AG10803 (cell line): ENCODE measurements around the gene GSN.

Source experiments
- DNase-seq: peaks from one replicate; pipeline ENCODE4 v3.0.0; 2010; ENCODE audit warnings: low read depth
- H3K4me3 ChIP-seq: 2 replicates; pipeline ENCODE4 v1.5.1; 2011; ENCODE audit warnings: mild to moderate bottlenecking, low read length, control low read depth
- CTCF ChIP-seq: conservative IDR thresholded peaks from 2 replicates; pipeline ENCODE4 v1.5.1; 2011; ENCODE audit warnings: mild to moderate bottlenecking, low read length, control low read depth, inconsistent platforms

The GSN gene

DNA sequence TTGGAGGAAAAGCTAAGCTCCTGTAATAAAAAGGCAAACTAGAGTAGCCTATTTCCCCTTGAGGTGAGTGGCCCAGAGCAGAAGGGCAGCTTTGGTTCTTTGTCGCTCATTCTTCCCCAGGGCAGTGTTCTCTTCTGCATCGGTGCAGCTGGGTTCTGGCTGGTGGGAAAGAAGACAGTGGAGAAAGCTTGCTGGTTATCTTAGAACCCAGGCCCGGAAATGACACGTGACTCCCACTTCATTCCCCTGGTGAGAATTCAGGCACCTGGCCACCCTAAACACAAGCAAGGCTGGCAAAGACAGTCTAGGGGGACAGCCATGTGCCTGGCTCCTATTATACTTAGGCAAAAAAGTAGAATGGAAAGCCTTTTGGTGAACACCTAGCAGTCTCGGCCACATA lies 32.5 kb upstream of the GSN start:
- TF ChIP-seq CTCF = no peak
- no peak overlapping the region for H3K4me3 ChIP-seq
- DNase-seq = no peak

DNA sequence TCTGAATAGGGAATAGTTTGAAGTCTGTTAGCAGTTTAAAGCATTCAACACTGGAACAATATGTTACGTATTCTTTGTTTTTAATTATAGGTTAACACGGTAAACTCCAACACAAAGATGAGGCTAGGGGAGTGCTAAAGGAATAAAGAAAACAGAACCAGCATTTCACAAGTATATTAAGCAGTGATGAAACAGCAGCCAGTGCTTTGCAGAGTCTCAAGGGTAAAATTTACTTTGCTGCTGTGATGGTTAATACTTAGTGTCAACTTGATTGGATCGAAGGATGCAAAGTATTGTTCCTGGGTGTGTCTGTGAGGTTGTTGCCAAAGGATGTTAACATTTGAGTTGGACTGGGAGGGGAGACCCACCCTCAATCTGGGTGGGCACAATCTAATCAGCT lies 30.0 kb upstream of the GSN start:
- TF ChIP-seq CTCF = no peak
- DNase-seq = no peak
- H3K4me3 ChIP-seq = no peak overlapping the region

- H3K4me3 ChIP-seq = no peak overlapping the region
- DNase-seq = peak; percentile 90
- TF ChIP-seq CTCF = no peak
Measured at GRCh38 chr9:121239071-121239470, 28.9 kb upstream of the GSN start.

DNA sequence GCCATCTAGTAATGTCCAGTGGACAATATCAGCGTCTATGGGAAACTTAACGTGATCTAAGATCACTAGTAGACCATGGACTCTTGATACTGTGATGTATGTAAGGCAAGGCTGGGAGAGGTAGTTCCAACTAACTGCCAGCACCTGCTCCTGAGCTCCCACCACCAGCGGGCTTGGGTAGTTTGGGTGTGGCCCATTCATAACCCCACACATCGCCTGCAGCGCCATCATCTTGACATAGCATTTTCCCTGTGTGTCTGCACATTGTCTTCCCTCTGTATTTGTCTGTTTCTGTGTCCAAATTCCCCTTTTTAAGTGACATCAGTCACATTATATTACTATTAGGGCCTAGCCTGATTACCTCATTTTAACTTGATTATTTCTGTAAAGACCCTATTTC lies 28.1 kb upstream of the GSN start:
- TF ChIP-seq CTCF = no peak
- no peak overlapping the region for H3K4me3 ChIP-seq
- no peak for DNase-seq

GRCh38 chr9:121240472-121241135 lies 27.4 kb upstream of the GSN start:
- DNase-seq = peak; percentile 85

DNA sequence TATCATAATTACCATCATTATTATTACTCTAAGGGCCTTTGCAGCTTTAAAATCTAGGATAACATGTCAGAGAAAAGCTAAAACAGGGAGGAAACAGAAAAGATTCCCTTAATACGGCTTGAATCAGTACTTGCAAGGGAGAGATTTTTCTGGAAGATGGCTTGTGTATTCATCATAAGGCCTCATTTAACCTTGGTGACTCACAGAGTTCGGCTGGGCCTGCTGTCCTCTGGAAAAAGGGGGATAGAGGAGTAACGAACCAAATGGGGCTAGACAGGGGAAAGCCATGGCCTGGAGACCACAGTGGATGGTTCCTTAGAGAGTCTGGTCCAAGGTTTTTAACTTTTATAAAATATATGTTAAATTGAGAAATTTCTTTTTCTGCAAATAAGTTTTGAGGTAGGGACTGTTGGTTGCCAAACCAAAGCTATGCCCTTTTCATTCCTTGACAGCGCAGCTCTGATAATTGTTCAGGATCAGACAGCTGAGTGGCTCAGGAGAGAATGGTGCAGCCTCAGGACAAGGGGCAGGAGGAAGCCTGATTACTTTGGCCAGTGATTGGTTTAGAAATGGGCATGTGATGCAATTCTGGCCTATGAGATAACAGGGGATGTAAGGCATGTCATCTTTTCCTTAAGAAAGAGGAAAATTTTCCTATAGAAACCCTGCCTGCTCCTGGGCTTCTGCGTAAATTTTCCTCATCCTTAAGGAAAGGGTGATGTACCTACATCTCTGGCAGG lies 25.6 kb upstream of the GSN start:
- no peak for TF ChIP-seq CTCF
- H3K4me3 ChIP-seq = no peak overlapping the region
- peak; percentile 77 for DNase-seq

More at GRCh38 chr9:121240472-121241135, 27.4 kb upstream of the GSN start:
- H3K4me3 ChIP-seq = no peak overlapping the region
- no peak for TF ChIP-seq CTCF

DNA sequence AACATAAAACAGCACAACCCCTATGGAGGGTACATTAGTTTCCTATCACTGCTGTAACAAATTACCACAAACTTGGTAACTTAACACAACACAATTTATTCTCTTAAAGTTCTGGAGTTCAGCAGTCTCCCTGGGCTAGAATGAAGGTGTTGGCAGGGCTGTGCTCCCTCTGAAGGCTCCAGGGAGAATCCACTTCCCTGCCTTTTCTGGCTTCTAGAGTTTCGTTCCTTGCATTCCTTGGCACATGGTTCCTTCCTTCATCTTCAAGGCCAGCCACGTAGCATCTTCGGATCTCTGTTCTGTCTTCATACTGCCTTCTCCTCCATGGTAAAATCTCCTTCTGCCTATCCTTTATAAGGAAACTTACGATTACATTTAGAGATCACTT lies 25.0 kb upstream of the GSN start:
- TF ChIP-seq CTCF = no peak; the same call in 1 of the 2 replicates
- H3K4me3 ChIP-seq = no peak overlapping the region
- peak; percentile 81 for DNase-seq
